T-helper 22 cell (primary cell): ENCODE results near the gene SUN3.
"Not testable (repeated sequence)": the region's sequence is repeated elsewhere in the genome, so short reads cannot be mapped to it uniquely, and the experiment has no call there.

Source experiments
- DNase-seq: peaks from one replicate; pipeline ENCODE4 v3.0.0-alpha.2; 2020; ENCODE audit warnings: low read depth

SUN3 gene

DNA sequence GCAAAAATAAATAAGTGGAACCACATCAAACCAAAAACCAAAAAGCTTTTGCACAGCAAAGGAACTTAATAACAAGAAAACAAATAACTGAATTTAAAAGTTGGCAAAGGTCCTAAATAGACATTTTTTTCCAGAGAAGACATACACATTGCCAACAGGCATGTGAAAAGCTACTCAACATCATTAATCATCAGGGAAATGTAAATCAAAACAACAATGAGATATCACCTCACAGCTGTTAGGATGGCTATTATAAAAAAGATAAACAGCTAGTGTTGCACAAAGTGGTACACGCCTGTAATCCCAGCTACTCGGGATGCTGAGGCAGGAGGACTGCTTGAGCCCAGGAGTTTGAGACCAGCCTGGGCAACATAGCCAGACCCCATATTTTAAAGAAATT, 2.2 kb upstream of the SUN3 start:
- DNase-seq, result no peak

DNA sequence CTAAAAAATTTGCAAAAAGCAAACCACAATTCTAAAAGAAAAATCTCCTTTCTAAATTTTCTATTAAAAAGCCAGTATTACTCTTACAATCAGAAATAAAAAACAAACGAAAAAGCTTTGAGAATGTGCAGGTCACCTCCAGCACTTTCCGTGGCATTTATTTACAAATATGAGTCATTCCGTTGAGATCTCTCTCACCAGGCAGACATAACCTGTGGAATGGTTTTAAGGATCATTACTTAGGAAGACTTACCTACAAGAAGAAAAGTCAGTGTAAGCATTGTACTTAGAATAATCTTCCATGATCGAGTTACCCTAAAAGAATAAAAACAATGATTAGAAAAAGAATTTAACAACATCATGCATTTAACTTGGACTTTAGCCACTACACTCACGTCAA, 3.3 kb downstream of the SUN3 start:
- no peak for DNase-seq

DNA sequence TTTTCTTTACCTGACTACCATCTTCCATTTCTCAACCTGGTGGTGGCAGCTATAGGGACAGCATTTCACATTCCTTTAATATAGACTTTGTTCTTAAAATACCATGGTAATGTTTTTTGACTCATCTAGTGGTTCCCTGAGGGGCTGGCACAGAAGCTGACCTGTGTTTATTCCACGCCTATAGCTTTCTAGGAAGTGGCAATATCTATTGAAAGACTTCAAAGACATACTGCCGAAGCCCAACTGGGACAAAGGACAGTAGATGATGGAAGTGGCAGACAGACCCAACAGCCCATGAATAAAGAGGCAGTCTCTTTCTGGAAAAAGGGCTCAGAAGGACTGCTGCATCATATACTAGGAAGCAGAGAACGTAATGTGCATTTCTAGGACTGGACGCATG, 11.2 kb downstream of the SUN3 start:
- DNase-seq, result no peak

DNA sequence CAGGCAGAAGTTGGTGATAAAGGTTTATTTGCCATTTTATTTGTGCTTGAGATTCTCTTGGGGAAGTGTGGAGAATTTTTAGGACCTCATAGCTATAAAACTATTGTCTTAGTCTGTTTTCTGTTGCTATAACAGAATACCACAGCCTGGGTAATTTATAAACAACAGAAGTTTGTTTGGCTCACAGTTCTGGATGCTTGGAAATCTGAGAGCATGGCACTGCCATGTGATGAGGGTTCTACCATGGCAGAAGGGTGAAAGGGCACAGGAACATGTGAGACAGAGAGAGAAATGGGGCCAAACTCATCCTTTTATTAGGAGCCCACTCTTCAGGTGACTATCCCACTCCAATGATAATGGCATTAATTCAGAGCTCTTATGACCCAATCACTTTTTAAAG, 12.3 kb downstream of the SUN3 start:
- DNase-seq, result no peak

DNA sequence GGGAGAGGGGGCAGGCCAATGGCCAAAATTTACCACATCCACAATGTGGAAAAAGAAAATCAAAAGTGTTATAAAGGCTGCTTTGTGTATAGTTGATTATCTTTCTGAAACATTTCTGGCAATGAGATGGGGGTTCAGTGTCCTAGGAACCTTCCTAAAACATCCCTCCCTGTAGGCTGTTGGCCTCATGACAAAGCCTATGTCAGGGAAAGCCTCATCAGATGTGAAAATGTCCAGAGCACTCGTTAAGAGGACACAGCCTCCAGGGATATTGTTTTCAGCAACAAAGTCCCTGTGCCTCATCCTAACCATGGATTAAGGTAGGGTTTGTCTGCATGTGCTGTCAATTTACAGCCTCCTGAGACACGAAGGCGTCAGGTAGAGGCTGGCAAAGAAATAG, 17.0 kb downstream of the SUN3 start:
- no peak for DNase-seq

DNA sequence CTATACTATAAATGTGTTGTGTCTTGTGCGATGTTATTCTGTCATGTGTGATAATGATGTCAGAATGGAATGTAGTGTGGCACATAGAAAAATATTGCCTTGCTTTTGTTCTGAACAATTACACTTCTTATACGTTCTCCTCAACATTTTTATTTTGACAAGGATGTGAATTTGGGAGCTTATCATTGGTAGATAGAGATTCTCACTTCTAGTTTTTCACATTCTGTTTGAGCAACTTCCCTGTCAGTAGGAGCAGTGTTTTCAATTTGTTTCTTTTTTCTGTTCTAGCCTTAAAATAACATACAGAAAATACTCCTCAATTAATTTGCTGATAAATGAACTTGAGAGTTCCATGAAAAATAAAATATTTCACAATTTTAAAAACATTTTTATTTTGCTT, 17.6 kb downstream of the SUN3 start:
- no peak for DNase-seq

DNA sequence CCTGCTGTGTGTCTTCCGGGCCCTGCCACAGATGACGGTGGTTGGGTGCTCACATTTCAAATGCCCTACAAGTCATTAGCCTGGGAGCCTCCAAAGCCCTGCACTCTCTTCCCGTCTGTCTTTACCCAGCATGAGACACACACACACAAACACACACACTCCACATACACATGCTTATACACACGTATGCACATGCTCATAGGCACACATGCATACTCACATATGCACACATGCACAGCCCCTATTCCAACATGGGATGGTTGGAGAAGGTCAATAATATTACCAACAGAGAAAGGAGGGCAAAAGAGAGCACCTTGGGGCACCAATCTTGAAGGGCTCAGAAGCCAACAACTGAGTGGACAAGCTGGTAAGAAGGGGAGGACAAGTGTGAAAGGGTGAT, 19.0 kb downstream of the SUN3 start:
- no peak for DNase-seq

DNA sequence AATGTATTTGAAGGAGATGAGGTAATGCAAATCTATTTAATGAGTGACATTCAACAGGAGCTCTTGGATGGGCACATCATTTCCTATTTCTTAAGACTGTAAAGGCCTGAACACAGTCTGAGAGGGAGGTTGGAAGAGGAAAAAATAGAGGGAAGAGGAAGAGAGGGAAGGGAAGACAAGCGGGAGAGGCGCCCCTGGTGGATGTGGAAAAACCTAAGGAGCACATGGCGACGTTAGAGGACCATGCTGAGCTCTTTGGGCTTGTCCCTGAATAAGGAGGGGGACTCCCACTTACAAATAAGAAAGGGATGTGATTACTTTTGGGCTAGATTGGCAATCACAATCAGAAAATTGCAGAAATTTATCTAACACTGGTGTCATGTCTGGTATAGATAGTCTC, 19.6 kb downstream of the SUN3 start:
- DNase-seq, result no peak

DNA sequence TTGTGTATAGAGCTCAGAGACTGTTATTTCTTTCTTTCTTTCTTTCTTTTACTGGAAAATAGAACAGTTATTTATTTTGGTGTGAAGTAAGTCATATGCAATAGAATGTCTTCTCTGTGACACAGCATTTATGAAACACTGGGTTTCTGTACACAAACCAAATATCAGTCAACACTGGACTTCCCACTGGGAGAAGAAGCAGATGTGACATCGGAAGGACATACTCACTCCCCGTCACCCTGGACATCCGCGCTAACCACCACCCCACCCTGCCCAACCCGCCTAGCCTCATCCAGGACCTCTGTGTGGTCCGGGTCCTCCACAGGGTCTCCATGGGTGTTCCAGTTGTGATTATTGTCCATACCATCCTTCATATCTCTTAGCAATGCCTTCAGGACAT, 22.0 kb downstream of the SUN3 start:
- DNase-seq, result no peak

DNA sequence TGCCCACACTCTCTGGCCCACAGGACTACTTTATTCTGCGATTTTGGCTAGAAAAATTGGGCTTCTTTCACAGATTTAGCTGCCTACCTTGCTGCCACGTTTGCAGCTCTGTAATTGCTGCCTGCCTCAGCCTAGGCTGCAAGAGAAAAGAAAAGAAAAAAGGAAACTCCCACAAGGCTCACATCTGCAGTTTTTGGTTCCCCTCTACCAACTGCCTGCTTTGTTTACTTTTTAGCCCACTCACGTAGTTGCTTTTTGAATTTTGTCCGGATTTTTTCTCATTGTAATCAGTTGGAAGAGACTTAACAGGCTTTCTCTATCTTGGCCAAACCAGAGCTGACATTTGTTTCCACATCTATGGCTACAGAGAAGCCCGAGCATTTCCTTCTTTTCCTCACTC, 24.3 kb downstream of the SUN3 start:
- no peak for DNase-seq

DNA sequence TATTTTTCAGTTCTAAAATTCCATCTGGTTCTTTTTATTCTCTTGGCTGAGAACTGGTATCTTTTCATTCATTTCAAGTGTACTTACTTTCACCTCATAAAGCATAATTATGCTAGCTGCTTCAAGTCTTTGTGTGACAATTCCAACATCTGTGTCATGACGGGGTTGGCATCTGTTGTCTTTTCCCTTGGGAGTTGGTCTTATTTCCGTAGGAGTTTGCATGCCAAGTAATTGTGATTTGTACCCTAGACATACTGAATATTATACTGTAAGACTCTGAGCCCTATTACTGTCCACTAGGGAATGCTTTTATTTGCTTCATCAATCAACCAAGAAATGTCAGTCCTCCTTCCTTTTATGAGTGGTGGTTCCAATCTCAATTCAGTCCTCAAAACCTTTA, 24.9 kb downstream of the SUN3 start:
- DNase-seq, result no peak

DNA sequence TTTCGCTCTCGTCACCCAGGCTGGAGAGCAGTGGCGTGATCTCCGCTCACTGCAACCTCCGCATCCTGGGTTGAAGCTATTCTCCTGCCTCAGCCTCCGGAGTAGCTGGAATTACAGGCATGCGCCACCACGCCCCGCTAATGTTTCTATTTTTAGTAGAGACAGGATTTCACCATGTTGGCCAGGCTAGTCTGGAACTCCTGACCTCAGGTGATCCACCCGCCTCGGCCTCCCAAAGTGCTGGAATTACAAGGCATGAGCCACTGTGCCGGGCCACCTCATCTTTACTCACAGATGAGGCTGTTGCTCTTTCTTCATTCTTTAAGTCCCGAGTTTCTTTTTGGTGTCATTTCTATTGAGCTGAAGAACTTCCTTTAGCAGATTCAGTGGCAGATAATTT, 28.7 kb downstream of the SUN3 start:
- not testable (repeated sequence) for DNase-seq

DNA sequence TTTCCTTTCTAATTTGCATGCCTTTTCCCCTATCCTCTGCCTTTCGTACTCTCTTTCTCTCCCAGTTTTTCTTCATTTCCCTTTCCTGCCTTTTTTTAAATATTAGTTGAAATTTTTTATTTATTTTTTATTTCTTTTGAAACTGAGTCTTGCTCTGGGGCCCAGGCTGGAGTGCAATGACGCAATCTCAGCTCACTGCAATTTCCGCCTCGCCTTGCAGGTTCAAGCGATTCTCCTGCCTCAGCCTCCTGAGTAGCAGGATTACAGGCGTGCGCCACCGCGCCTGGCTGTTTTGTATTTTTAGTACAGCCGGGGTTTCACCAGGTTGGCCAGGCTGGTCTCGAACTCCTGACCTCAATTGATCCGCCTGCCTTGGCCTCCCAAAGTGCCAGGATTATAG, 29.5 kb downstream of the SUN3 start:
- DNase-seq, result no peak

DNA sequence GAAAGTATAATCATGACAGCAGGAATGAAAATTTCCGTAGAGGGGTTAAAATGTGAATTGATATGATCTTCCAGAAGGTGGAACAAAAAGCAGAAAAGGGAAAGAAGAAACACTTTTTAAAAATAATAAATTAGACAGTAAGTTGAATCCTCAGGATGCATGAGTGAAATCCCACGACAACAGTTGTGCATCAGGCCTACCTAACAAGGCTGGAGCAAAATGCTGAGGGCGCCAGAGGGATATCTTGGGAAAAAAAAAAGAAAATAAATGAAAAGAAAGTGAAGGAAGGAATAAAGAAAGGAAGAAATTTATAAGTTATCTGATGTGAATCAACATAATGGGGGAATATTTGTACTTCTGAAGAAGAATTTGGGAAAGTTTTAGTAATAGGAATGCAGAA, 36.5 kb downstream of the SUN3 start:
- no peak for DNase-seq

DNA sequence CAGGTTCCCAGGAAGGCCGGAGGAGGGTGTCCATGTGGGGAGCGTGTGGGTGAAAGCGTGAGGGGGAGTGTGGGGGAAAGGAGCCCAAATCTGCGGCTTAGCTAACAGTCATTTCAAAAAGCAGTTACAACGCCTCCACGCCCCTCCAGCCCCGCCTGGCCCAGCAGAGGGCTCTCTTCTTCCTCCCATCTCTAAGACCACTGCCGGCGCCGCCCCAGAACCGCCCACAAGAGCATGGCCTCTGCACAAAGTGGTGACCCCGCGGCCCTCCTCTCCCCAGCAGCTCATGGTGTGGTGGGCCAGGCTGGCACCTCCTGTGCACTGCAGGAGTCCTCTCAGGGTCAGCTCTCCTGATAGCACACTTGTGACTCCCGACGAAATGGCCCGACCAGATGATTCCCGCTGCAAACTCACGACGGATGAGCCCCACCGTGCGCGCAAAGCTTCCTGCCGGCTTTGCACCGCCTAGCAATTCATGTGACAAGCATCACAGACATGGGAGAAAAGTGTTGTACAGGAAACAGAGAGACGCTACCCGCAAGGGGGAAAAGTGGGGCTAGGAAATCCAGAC, 37.1 kb downstream of the SUN3 start:
- DNase-seq, result peak; percentile 64

DNA sequence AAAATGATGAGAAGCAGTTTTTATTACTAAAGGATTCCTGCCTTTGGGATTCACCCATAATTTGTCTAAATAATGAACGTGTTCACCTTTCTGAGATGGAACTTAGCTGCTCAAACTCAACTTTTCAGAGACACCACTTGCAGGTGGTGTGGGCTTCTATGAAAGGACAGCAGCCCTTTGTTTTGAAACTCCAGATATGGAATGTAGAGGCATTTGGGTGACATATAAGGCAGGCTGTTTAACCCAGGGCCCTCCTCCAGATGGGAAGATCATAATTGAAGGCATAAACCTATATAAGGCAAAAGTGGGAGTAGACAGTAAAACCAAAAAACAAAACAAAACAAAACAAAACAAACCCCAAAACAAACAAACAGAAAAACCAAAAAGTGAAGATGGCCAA, 37.6 kb downstream of the SUN3 start:
- no peak for DNase-seq

DNA sequence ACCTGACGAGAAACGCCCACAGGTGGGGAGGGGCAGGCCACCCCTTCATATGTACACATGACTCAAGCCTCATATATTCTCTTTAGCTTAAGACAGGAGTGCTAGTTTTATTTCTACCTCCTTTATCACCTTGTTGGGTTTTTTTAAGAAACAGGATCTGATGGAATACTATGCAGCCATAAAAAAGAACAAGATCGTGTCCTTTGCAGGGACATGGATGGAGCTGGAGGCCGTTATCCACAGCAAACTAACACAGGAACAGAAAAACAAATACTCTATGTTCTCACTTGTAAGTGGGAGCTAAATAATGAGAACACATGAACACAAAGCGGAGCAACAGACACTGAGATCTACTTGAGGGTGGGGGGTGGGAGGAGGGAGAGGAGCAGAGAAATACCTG, 38.3 kb downstream of the SUN3 start:
- DNase-seq, result no peak

DNA sequence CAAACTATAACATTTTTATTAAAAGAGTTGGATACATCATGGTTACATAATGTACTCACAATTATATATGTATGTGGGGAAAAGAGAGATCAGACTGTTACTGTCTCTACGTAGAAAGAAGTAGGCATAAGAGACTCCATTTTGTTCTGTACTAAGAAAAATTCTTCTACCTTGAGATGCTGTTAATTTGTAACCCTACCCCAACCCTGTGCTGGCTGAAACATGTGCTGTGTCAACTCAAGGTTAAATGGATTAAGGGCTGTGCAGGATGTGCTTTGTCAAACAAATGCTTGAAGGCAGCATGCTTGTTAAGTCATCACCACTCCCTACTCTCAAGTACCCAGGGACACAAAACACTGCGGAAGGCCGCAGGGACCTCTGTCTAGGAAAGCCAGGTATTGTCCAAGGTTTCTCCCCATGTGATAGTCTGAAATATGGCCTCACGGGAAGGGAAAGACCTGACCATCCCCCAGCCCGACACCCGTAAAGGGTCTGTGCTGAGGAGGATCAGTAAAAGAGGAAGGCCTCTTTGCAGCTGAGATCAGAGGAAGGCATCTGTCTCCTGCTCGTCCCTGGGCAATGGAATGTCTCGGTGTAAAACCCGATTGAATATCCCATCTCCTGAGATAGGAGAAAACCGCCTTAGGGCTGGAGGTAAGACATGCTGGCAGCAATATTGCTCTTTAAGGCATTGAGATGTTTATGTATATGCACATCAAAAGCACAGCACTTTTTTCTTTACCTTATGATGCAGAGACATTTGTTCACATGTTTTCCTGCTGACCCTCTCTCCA, 39.1 kb downstream of the SUN3 start:
- DNase-seq, result not testable (repeated sequence)

DNA sequence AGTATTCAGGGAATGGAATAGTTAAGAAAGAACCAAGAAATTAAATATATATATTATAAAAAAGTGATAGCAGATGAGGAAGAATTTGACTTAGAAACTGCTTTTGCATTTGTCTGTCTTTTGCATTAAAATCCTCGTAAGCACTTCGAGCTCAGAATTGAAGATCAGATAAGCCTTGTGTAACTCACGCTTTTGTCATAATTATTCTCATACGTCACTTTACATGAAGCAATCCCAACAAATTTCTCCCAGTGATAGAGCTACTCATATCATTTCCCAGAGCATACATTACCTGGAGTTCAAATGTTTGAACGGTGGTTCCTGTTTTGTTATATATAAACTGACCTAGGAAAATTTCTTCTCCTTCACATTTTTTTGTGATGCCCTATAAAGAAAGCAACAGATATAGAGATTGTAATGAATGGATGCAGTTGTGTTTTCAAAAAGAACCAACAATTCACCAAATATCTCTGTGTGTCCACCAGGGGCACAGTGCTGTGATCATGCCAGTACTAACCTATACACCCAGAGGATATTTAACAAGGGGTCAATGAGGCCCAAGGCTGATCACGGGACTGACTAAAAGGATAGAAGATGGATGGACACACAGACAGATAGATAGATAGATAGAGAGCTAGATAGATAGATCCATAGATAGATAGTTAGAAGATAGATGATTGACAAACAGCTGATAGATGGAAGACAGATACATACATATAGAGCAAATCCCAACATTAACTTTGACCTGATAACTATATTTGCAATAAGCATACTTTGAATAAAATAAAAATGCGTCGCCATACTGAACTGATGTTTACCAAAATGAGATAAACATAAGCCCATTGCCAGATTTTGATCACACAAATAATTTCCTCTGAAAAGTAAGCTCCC, 40.2 kb downstream of the SUN3 start:
- DNase-seq, result no peak

DNA sequence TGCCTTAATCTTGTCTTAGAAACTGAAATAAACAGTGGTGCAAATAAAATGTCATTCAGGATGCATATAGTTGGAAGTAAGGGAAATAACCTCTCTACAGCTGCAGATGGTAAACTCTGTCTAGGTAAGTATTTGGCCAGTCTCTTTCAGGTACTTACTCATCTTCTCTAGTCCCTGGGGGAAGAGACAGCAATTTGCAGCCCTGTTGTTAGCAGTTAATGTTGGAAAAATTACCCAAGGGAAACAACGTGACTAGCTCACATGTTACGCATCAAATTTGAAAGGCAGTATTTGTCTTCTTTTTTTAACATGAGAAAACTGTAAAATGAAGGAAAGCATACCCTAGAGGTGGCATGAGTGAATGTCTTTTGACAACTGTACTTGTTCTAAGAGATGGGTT, 46.3 kb downstream of the SUN3 start:
- DNase-seq, result no peak

DNA sequence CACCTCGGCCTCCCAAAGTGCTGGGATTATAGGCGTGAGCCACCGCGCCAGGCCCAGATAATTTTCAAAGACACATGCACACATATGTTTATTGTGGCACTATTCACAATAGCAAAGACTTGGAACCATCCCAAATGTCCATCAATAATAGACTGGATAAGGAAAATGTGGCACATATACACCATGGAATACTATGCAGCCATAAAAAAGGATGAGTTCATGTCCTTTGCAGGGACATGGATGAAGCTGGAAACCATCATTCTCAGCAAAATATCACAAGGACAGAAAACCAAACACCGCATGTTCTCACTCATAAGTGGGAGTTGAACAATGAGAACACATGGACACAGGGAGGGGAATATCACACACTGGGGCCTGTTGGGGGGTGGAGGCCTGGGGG, 48.3 kb downstream of the SUN3 start:
- DNase-seq, result not testable (repeated sequence)

DNA sequence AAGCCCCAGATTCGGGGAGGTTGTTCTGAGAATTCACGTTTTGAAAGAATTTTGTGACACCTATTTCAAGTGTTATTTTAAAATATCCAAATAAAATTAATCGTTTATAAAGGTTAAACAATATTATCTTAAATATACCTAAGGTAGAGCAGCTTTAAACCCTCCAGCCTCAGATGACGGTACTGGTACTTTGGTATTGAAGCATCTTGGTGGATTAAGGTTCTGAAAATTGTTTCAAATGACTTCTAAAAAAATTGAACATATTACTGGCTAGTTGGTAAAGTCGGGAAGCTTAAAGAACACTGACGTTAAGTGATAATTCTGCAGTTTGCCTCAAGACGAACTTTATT, 49.1 kb downstream of the SUN3 start:
- no peak for DNase-seq

DNA sequence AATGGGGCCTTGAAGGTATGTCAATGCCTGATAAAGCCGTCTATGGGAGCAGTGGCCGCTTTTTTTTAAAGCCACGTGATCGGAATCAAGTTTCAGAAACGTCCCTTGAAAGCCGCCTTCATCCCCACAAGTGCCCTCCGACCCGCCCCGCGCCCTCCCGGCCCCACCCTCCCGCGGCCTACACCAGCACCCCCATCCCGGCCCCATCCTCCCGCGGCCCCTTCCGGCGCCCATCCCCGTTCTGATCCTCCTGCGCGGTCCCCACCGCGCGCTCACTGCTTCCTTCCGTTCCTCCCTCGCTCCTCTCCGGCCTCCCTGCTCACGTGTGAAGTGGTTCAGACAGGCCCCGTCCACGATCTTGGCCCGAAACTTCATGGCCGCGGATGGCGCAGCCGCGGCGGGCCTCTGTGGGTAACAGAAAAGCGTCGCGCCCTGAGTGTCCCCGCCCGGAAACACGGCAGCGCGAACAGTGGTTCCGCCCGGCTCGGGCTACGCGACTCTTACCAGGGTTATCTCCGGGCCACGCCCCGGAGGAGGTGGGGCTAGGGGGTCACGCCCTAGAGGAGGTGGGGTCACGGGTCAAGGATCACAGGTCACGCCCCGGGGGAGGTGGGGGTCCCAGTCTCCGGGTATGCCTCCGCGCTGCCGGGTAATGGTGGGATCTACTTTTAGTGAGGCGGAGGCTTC, 49.6 kb downstream of the SUN3 start, which contains the start of gene HUS1:
Gene HUS1 (minus strand): TSS at position 471 of the 687 bp plus-strand sequence. CDS start 96 bp downstream, at position 375.
- peak; percentile 78 for DNase-seq
